ENCODE data around the gene ARHGEF19.

ARHGEF19 gene

DNA sequence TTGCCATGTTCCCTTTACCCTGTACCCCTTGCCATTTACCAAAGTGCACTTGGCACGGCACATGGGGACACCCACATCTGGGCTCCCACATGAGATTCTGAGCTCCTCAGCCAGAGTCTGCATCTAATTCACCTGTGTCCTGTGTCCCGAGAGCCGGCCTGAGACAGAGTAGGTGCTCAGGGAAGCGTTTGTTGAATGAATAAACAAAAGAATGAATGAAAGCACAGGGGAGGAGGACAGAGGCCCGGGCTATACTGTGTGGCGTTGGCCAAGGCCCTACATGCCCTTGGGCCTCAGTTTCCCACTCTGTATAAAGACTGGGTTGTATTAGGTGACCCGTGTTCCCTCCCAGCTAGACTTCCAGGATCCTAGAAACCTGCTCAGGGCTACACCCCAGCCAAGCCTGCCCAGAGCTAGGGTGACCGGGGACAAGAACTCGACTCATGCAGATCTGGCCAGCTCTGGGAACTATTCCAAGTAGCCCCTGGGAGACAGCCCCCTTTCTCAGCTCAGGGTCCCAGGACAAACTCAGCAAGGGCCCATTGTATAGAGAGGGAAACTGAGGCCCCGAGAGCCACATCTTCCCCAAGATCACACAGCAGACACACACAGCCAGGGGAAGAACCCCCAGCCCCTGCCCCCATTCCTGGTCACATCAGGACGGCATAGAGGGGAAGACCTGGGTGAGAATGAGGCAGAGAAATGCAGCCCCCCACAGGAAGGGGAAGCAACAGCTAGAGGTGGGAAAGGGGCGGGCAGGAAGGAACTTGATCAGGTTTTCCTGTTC, 62.6 kb downstream of the ARHGEF19 start:
- no peak for ATAC-seq
- no peak for TF ChIP-seq ZNF8 (CRISPR knock-in tag; IDR thresholded peaks at IDR 0.05)
- no peak for TF ChIP-seq PPARA (CRISPR knock-in tag; IDR thresholded peaks at IDR 0.05; ENCODE audit: borderline replicate concordance)
- TF ChIP-seq TCF4 (CRISPR knock-in tag; IDR thresholded peaks at IDR 0.05; ENCODE audit: borderline replicate concordance), result no peak
- TF ChIP-seq ZFP30 (CRISPR knock-in tag; IDR thresholded peaks at IDR 0.05), result no peak
- TF ChIP-seq, protein P1, sequence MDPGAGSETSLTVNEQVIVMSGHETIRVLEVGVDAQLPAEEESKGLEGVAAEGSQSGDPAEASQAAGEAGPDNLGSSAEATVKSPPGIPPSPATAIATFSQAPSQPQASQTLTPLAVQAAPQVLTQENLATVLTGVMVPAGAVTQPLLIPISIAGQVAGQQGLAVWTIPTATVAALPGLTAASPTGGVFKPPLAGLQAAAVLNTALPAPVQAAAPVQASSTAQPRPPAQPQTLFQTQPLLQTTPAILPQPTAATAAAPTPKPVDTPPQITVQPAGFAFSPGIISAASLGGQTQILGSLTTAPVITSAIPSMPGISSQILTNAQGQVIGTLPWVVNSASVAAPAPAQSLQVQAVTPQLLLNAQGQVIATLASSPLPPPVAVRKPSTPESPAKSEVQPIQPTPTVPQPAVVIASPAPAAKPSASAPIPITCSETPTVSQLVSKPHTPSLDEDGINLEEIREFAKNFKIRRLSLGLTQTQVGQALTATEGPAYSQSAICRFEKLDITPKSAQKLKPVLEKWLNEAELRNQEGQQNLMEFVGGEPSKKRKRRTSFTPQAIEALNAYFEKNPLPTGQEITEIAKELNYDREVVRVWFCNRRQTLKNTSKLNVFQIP (CRISPR knock-in tag; IDR thresholded peaks at IDR 0.05; ENCODE audit: borderline replicate concordance, low read depth), result no peak
- TF ChIP-seq, protein P2, sequence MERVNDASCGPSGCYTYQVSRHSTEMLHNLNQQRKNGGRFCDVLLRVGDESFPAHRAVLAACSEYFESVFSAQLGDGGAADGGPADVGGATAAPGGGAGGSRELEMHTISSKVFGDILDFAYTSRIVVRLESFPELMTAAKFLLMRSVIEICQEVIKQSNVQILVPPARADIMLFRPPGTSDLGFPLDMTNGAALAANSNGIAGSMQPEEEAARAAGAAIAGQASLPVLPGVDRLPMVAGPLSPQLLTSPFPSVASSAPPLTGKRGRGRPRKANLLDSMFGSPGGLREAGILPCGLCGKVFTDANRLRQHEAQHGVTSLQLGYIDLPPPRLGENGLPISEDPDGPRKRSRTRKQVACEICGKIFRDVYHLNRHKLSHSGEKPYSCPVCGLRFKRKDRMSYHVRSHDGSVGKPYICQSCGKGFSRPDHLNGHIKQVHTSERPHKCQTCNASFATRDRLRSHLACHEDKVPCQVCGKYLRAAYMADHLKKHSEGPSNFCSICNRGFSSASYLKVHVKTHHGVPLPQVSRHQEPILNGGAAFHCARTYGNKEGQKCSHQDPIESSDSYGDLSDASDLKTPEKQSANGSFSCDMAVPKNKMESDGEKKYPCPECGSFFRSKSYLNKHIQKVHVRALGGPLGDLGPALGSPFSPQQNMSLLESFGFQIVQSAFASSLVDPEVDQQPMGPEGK (CRISPR knock-in tag; IDR thresholded peaks at IDR 0.05; ENCODE audit: borderline replicate concordance), result no peak
- TF ChIP-seq ZNF70 (CRISPR knock-in tag; IDR thresholded peaks at IDR 0.05), result no peak
- TF ChIP-seq ZFP3 (CRISPR knock-in tag; IDR thresholded peaks at IDR 0.05), result no peak
- TF ChIP-seq, protein P3, sequence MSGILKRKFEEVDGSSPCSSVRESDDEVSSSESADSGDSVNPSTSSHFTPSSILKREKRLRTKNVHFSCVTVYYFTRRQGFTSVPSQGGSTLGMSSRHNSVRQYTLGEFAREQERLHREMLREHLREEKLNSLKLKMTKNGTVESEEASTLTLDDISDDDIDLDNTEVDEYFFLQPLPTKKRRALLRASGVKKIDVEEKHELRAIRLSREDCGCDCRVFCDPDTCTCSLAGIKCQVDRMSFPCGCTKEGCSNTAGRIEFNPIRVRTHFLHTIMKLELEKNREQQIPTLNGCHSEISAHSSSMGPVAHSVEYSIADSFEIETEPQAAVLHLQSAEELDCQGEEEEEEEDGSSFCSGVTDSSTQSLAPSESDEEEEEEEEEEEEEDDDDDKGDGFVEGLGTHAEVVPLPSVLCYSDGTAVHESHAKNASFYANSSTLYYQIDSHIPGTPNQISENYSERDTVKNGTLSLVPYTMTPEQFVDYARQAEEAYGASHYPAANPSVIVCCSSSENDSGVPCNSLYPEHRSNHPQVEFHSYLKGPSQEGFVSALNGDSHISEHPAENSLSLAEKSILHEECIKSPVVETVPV (CRISPR knock-in tag; IDR thresholded peaks at IDR 0.05), result no peak
- no peak for TF ChIP-seq BACH2 (CRISPR knock-in tag; IDR thresholded peaks at IDR 0.05; ENCODE audit: borderline replicate concordance)
- no peak for TF ChIP-seq ESRRG (CRISPR knock-in tag; IDR thresholded peaks at IDR 0.05)
- no peak for TF ChIP-seq ZC3H10 (CRISPR knock-in tag; IDR thresholded peaks at IDR 0.05)
- no peak for TF ChIP-seq RARB (CRISPR knock-in tag; IDR thresholded peaks at IDR 0.05)
- TF ChIP-seq OSR1 (CRISPR knock-in tag; IDR thresholded peaks at IDR 0.05), result no peak

DNA sequence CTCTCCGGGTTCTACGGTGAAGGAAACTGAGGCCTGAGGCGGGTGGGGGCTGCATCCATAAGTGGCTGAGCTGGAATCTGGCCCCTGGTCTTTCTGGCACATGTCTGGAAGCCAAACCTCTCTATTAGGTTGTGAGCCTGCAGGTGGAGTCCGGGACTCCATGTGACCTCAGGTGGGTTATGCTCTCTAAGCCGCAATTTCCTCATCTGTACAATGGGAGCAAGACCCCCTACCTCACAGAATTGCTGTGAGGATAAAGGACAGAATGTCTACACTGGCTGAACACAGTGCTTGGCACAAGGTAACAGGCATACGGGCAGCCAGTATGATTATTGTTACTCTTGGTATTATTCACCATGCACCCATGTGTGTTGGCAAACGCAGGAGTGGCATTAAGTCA, 63.3 kb downstream of the ARHGEF19 start:
- no peak for ATAC-seq
- TF ChIP-seq ZNF8 (CRISPR knock-in tag; IDR thresholded peaks at IDR 0.05), result no peak
- no peak for TF ChIP-seq CSDC2 (CRISPR knock-in tag; IDR thresholded peaks at IDR 0.05)
- TF ChIP-seq, protein P4, sequence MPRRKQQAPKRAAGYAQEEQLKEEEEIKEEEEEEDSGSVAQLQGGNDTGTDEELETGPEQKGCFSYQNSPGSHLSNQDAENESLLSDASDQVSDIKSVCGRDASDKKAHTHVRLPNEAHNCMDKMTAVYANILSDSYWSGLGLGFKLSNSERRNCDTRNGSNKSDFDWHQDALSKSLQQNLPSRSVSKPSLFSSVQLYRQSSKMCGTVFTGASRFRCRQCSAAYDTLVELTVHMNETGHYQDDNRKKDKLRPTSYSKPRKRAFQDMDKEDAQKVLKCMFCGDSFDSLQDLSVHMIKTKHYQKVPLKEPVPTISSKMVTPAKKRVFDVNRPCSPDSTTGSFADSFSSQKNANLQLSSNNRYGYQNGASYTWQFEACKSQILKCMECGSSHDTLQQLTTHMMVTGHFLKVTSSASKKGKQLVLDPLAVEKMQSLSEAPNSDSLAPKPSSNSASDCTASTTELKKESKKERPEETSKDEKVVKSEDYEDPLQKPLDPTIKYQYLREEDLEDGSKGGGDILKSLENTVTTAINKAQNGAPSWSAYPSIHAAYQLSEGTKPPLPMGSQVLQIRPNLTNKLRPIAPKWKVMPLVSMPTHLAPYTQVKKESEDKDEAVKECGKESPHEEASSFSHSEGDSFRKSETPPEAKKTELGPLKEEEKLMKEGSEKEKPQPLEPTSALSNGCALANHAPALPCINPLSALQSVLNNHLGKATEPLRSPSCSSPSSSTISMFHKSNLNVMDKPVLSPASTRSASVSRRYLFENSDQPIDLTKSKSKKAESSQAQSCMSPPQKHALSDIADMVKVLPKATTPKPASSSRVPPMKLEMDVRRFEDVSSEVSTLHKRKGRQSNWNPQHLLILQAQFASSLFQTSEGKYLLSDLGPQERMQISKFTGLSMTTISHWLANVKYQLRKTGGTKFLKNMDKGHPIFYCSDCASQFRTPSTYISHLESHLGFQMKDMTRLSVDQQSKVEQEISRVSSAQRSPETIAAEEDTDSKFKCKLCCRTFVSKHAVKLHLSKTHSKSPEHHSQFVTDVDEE (CRISPR knock-in tag; IDR thresholded peaks at IDR 0.05), result no peak
- no peak for TF ChIP-seq ZNF565 (CRISPR knock-in tag; conservative IDR thresholded peaks at IDR 0.05; ENCODE audit: low read depth)

DNA sequence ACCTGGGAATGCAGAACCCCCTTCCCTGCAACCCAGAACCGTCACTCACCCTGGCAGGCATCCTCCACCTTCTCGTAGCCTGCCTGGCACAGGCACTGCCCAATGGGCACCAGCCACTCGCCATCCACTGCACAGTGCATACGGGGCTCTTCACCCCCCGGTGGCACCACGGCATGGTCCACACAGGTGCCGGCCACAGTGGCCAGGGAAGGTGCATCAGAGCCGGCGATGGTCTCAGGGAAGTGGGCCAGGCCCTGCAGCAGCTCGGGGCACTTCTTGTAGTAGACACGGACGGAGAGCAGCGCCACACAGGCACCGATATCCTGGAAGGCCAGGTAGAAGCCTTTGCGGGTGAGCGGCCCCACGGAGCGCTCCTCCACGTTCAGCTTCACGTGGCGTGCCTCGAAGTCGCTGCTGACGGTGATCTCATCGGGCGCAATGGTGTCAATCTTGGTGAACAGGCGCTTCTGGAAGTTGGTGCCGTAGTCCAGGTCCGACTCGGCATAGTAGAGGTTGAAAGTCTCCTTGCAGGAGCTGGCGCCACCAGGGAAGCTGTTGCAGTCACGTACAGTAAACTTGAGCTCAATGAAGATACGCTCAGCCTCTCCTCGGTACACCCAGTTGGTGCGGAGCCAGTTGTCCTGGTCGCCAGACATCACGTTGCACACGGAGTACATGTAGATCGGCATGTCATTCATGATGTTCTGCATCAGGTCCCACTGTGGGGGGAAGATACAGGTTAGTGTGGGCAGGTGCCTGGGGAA, 63.9 kb downstream of the ARHGEF19 start:
- TF ChIP-seq ZC3H10 (CRISPR knock-in tag; IDR thresholded peaks at IDR 0.05) (no peak), OSR1 (CRISPR knock-in tag; IDR thresholded peaks at IDR 0.05) (no peak), TCF4 (CRISPR knock-in tag; IDR thresholded peaks at IDR 0.05; ENCODE audit: borderline replicate concordance) (no peak)
- TF ChIP-seq, protein P2 (CRISPR knock-in tag; IDR thresholded peaks at IDR 0.05; ENCODE audit: borderline replicate concordance), result no peak
- ATAC-seq, result no peak
